Measurements from ENCODE around the gene ROR1.

- TF ChIP-seq CTCF (tag by site-specific recombination; IDR thresholded peaks at IDR 0.05) (no peak), ZNF174 (tag by site-specific recombination; IDR thresholded peaks at IDR 0.05) (no peak), ZFP69B (tag by site-specific recombination; IDR thresholded peaks at IDR 0.05) (no peak), ZBTB20 (tag by site-specific recombination; IDR thresholded peaks at IDR 0.05) (no peak)
- TF ChIP-seq, protein P1, sequence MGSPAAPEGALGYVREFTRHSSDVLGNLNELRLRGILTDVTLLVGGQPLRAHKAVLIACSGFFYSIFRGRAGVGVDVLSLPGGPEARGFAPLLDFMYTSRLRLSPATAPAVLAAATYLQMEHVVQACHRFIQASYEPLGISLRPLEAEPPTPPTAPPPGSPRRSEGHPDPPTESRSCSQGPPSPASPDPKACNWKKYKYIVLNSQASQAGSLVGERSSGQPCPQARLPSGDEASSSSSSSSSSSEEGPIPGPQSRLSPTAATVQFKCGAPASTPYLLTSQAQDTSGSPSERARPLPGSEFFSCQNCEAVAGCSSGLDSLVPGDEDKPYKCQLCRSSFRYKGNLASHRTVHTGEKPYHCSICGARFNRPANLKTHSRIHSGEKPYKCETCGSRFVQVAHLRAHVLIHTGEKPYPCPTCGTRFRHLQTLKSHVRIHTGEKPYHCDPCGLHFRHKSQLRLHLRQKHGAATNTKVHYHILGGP (tag by site-specific recombination; IDR thresholded peaks at IDR 0.05), result no peak
- TF ChIP-seq, protein P2, sequence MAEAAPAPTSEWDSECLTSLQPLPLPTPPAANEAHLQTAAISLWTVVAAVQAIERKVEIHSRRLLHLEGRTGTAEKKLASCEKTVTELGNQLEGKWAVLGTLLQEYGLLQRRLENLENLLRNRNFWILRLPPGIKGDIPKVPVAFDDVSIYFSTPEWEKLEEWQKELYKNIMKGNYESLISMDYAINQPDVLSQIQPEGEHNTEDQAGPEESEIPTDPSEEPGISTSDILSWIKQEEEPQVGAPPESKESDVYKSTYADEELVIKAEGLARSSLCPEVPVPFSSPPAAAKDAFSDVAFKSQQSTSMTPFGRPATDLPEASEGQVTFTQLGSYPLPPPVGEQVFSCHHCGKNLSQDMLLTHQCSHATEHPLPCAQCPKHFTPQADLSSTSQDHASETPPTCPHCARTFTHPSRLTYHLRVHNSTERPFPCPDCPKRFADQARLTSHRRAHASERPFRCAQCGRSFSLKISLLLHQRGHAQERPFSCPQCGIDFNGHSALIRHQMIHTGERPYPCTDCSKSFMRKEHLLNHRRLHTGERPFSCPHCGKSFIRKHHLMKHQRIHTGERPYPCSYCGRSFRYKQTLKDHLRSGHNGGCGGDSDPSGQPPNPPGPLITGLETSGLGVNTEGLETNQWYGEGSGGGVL (tag by site-specific recombination; IDR thresholded peaks at IDR 0.05), result no peak
- TF ChIP-seq, protein P3, sequence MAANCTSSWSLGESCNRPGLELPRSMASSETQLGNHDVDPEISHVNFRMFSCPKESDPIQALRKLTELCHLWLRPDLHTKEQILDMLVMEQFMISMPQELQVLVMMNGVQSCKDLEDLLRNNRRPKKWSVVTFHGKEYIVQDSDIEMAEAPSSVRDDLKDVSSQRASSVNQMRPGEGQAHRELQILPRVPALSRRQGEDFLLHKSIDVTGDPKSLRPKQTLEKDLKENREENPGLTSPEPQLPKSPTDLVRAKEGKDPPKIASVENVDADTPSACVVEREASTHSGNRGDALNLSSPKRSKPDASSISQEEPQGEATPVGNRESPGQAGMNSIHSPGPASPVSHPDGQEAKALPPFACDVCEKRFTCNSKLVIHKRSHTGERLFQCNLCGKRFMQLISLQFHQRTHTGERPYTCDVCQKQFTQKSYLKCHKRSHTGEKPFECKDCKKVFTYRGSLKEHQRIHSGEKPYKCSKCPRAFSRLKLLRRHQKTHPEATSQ (tag by site-specific recombination; IDR thresholded peaks at IDR 0.05), result no peak
Observed at GRCh38 chr1:63940440-63940839, 166.6 kb downstream of the ROR1 start.

Data from HEK293 (cell line).